ENCODE results near the gene C9orf78. TPM values are rescaled to one million over a fixed set of nuclear protein-coding genes. Genes with fewer than 3 reads are reported as not detected.

Gene C9orf78
- polyA plus RNA-seq, 1 experiment: 26.1 TPM

- DNase-seq (ENCODE audit: low read depth): no peak
- ChIA-PET CTCF (no interaction called here), POLR2A (no interaction called here)
- no peak overlapping the region for H3K4me3 ChIP-seq (ENCODE audit: low read depth, low read length)
- peaks cover 25% of the 10 kb centered on the region for H3K36me3 ChIP-seq (ENCODE audit: control insufficient read depth, insufficient read depth, low read length)
- TF ChIP-seq CTCF (IDR thresholded peaks at IDR 0.05; ENCODE audit: insufficient read depth, low read depth, low read length): no peak
- no peaks in the 10 kb centered on the region for H3K27me3 ChIP-seq (ENCODE audit: control insufficient read depth, insufficient read depth, low read length)
Observed at GRCh38 chr9:129879991-129880653, 45.0 kb upstream of the C9orf78 start.

GRCh38 chr9:129879103-129879699 is 44.1 kb upstream of the C9orf78 start:
- CTCF ChIA-PET: interaction anchor here (0.7 kb wide), 1 partner anchor 9 kb away, joined by 3 read pairs; no protein-coding TSS in a partner anchor

GRCh38 chr9:129878291-129878690 is 43.2 kb upstream of the C9orf78 start:
- Histone ChIP-seq H3K27me3 (ENCODE audit: control insufficient read depth, insufficient read depth, low read length) (no peaks in the 10 kb centered on the region), H3K4me3 (ENCODE audit: low read depth, low read length) (no peak overlapping the region), H3K36me3 (ENCODE audit: control insufficient read depth, insufficient read depth, low read length) (peaks cover 37% of the 10 kb centered on the region)
- DNase-seq (ENCODE audit: low read depth): no peak
- no peak for TF ChIP-seq CTCF (IDR thresholded peaks at IDR 0.05; ENCODE audit: insufficient read depth, low read depth, low read length)
- ChIA-PET POLR2A (no interaction called here), CTCF (no interaction called here)

More at GRCh38 chr9:129879103-129879699, 44.1 kb upstream of the C9orf78 start:
- Histone ChIP-seq H3K27me3 (ENCODE audit: control insufficient read depth, insufficient read depth, low read length) (no peaks in the 10 kb centered on the region), H3K36me3 (ENCODE audit: control insufficient read depth, insufficient read depth, low read length) (peaks cover 31% of the 10 kb centered on the region), H3K4me3 (ENCODE audit: low read depth, low read length) (no peak overlapping the region)
- DNase-seq (ENCODE audit: low read depth): no peak
- TF ChIP-seq CTCF (IDR thresholded peaks at IDR 0.05; ENCODE audit: insufficient read depth, low read depth, low read length): no peak
- POLR2A ChIA-PET: no interaction called here

- no peaks in the 10 kb centered on the region for H3K27me3 ChIP-seq (ENCODE audit: control insufficient read depth, insufficient read depth, low read length)
- CTCF ChIA-PET: no interaction called here
- POLR2A ChIA-PET: no interaction called here
Observed at GRCh38 chr9:129876815-129877214, 41.7 kb upstream of the C9orf78 start.

More at GRCh38 chr9:129876815-129877214, 41.7 kb upstream of the C9orf78 start:
- Histone ChIP-seq H3K36me3 (ENCODE audit: control insufficient read depth, insufficient read depth, low read length) (peaks cover 35% of the 10 kb centered on the region), H3K4me3 (ENCODE audit: low read depth, low read length) (no peak overlapping the region)
- TF ChIP-seq CTCF (IDR thresholded peaks at IDR 0.05; ENCODE audit: insufficient read depth, low read depth, low read length): no peak
- no peak for DNase-seq (ENCODE audit: low read depth)

Data from BJ (cell line).